Measurements from ENCODE around the gene ABTB2. TPM values are rescaled to one million over a fixed set of nuclear protein-coding genes. Genes with fewer than 3 reads are reported as not detected.

The ABTB2 gene
- total RNA-seq, 1 experiment from 2014 or later: not detected

DNA sequence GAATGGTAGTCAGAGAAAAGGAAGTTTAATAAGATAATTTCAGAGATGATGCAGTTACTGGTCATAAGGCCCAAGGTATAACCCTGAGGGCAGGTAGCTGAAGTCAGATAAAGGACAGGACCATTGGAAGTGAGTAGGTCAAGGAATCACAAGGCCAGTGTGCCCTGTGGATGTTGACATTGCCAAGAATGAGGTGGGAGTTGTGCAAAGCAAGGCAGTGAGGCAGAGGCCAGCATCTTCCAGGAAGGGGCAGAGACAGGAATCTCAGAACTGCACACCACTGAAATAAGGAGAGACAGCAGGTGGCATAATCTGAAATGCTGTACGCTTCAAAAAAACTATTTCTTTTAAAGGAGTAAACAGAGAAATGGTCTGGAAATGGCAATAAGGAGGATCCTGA lies 61.4 kb downstream of the ABTB2 start:
- no peak overlapping the region for H3K4me3 ChIP-seq (ENCODE audit: low read length)
- H4K20me1 ChIP-seq (ENCODE audit: insufficient read depth, low read depth, low read length): no peaks in the 10 kb centered on the region
- no peak overlapping the region for H3K4me2 ChIP-seq (ENCODE audit: low read depth, low read length, poor library complexity, severe bottlenecking)
- H3K9ac ChIP-seq (ENCODE audit: low read length): no peak overlapping the region
- H3K27me3 ChIP-seq (ENCODE audit: low read length): no peaks in the 10 kb centered on the region
- no peaks in the 10 kb centered on the region for H3K9me2 ChIP-seq (replicated peaks; ENCODE audit: insufficient read depth, low read length)
- no peaks in the 10 kb centered on the region for H3K4me1 ChIP-seq (ENCODE audit: low read length)
- H2AFZ ChIP-seq (ENCODE audit: low read length): no peak overlapping the region
- H3K79me2 ChIP-seq (ENCODE audit: low read length): no peaks in the 10 kb centered on the region
- H3K9me3 ChIP-seq (ENCODE audit: low read length): no peaks in the 10 kb centered on the region
- no peak for DNase-seq
- H3K27ac ChIP-seq (ENCODE audit: low read length): no peak overlapping the region
- H3K36me3 ChIP-seq (ENCODE audit: insufficient read depth, low read length): no peaks in the 10 kb centered on the region

DNA sequence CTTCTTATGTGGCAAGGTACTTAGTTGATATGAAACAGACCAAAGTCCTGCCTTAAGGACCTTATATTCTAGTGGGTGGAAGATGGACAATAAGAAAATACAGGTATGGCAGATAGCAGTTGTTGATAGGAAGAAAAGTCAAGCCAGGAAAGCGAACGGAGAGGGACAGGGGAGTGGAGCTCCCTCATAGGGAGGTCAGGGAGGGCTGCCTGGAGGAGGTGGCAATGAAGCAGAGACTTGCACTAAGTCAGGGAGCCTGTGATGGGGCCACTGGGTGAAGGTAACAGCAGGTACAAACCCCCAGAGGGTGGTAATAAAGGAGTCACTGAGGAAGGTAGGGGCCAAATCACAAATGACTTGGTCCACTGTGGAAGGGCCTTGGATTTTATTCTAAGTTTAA lies 65.3 kb downstream of the ABTB2 start:
- Histone ChIP-seq H3K27me3 (ENCODE audit: low read length) (no peaks in the 10 kb centered on the region), H3K36me3 (ENCODE audit: insufficient read depth, low read length) (no peaks in the 10 kb centered on the region), H3K79me2 (ENCODE audit: low read length) (no peaks in the 10 kb centered on the region), H3K9ac (ENCODE audit: low read length) (no peak overlapping the region), H3K4me1 (ENCODE audit: low read length) (no peaks in the 10 kb centered on the region), H4K20me1 (ENCODE audit: insufficient read depth, low read depth, low read length) (no peaks in the 10 kb centered on the region), H3K9me3 (ENCODE audit: low read length) (no peaks in the 10 kb centered on the region), H3K4me3 (ENCODE audit: low read length) (no peak overlapping the region), H3K27ac (ENCODE audit: low read length) (no peak overlapping the region), H3K4me2 (ENCODE audit: low read depth, low read length, poor library complexity, severe bottlenecking) (no peak overlapping the region), H2AFZ (ENCODE audit: low read length) (no peak overlapping the region), H3K9me2 (replicated peaks; ENCODE audit: insufficient read depth, low read length) (no peaks in the 10 kb centered on the region)
- DNase-seq: no peak

DNA sequence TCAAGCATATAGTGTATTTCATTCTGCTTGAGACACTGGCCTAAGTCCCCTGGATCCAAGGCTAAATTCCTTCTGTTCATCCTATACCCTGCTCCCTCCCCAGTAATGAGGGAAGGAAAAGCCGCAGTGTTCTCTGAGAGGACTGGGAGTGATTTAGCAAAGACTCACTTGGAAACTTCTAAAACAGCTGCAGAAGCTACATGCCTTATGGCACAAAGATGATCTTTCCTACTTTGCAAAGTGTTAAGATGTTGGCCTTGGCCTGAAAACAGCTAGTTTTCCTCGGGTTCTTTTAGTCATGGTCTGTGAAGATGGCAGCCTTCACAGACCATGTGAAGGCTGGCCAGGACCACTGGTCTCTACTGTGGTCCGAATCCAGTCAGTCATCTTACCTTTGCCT lies 65.7 kb downstream of the ABTB2 start:
- H3K4me2 ChIP-seq (ENCODE audit: low read depth, low read length, poor library complexity, severe bottlenecking): no peak overlapping the region
- H4K20me1 ChIP-seq (ENCODE audit: insufficient read depth, low read depth, low read length): no peaks in the 10 kb centered on the region
- H3K36me3 ChIP-seq (ENCODE audit: insufficient read depth, low read length): no peaks in the 10 kb centered on the region
- H3K9ac ChIP-seq (ENCODE audit: low read length): no peak overlapping the region
- no peaks in the 10 kb centered on the region for H3K9me2 ChIP-seq (replicated peaks; ENCODE audit: insufficient read depth, low read length)
- no peaks in the 10 kb centered on the region for H3K27me3 ChIP-seq (ENCODE audit: low read length)
- no peak overlapping the region for H2AFZ ChIP-seq (ENCODE audit: low read length)
- H3K4me3 ChIP-seq (ENCODE audit: low read length): no peak overlapping the region
- no peaks in the 10 kb centered on the region for H3K4me1 ChIP-seq (ENCODE audit: low read length)
- H3K79me2 ChIP-seq (ENCODE audit: low read length): no peaks in the 10 kb centered on the region
- DNase-seq: no peak
- H3K27ac ChIP-seq (ENCODE audit: low read length): no peak overlapping the region
- H3K9me3 ChIP-seq (ENCODE audit: low read length): no peaks in the 10 kb centered on the region

DNA sequence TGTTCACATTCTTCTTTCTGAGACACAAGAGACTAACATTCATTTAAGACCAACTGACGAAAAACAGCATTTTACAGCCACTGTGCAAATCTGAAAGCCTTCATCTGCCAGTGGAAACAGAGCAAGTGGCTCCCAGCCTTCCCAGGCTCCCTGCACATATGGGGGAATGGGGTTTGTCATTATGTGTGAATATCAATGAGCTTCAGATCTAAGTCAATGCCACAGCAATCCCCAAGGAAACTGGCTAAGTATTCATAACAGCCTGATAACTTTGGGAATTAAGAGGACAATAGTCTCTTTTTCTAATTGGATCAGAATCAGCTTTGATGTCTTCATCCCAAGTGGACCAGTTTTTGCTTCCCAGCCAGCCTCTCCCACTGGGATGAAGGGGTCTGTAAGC lies 66.9 kb downstream of the ABTB2 start:
- Histone ChIP-seq H3K4me3 (ENCODE audit: low read length) (no peak overlapping the region), H3K9me2 (replicated peaks; ENCODE audit: insufficient read depth, low read length) (no peaks in the 10 kb centered on the region), H3K4me2 (ENCODE audit: low read depth, low read length, poor library complexity, severe bottlenecking) (no peak overlapping the region), H3K79me2 (ENCODE audit: low read length) (no peaks in the 10 kb centered on the region), H3K4me1 (ENCODE audit: low read length) (no peaks in the 10 kb centered on the region), H3K27ac (ENCODE audit: low read length) (no peak overlapping the region), H3K36me3 (ENCODE audit: insufficient read depth, low read length) (no peaks in the 10 kb centered on the region), H3K9me3 (ENCODE audit: low read length) (no peaks in the 10 kb centered on the region), H3K27me3 (ENCODE audit: low read length) (no peaks in the 10 kb centered on the region), H4K20me1 (ENCODE audit: insufficient read depth, low read depth, low read length) (no peaks in the 10 kb centered on the region), H3K9ac (ENCODE audit: low read length) (no peak overlapping the region), H2AFZ (ENCODE audit: low read length) (no peak overlapping the region)
- DNase-seq: no peak

DNA sequence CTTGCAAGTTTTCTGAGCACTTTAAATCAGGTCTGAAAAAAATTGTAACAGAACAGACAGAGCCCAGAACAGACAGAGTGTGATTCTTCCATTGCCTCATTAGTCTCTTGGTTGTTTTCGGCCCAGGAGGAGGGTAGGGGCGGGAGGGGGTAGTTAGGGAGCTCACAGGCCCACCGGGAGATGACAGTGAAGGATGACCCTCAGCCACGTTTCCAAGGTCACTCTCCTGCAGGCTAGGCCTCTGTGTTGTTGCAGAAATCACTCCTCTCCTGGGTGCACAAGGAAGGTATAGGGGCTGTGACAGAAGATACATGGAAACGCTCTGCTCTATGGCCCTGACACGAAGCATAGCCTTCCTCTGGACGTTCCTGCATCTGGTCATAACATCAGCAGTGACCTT lies 69.3 kb downstream of the ABTB2 start:
- Histone ChIP-seq H3K4me3 (ENCODE audit: low read length) (no peak overlapping the region), H3K4me2 (ENCODE audit: low read depth, low read length, poor library complexity, severe bottlenecking) (no peak overlapping the region), H3K9ac (ENCODE audit: low read length) (no peak overlapping the region), H3K27me3 (ENCODE audit: low read length) (no peaks in the 10 kb centered on the region), H3K36me3 (ENCODE audit: insufficient read depth, low read length) (no peaks in the 10 kb centered on the region), H3K27ac (ENCODE audit: low read length) (no peak overlapping the region), H3K9me3 (ENCODE audit: low read length) (no peaks in the 10 kb centered on the region), H3K9me2 (replicated peaks; ENCODE audit: insufficient read depth, low read length) (no peaks in the 10 kb centered on the region), H3K79me2 (ENCODE audit: low read length) (no peaks in the 10 kb centered on the region), H4K20me1 (ENCODE audit: insufficient read depth, low read depth, low read length) (no peaks in the 10 kb centered on the region), H3K4me1 (ENCODE audit: low read length) (no peaks in the 10 kb centered on the region), H2AFZ (ENCODE audit: low read length) (no peak overlapping the region)
- no peak for DNase-seq

DNA sequence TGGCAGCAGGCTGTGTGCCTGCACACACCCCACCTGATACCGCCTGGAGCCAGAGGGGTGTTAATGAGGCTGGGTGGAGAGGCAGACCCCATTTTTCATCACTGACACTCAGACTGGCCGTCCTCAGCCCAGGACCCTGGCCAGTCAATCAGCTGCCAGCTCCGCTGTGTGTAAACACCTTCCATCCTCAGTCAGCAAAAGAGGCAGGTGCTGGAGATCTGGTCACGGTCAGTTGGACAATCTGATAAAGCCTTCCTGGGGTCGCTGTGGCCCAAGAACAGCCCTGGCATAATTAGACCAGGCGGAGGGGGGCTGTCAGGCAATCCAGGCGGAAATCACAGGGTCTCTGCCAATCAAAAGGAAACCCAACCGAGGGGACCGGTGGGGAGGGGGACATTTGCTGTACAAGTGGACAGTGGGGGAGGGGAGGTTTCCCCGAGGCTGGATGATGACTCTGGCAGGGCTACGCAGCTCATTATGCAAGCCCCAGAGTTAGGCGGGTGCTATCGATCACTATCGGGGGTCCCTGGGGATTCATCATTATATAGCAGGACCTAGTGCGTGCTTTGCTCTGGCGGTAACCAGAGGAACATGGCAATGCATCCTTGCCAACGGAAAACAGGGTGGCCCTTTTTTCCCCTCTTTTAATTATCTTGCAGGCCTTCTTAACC lies 72.9 kb downstream of the ABTB2 start:
- Histone ChIP-seq H3K79me2 (ENCODE audit: low read length) (no peaks in the 10 kb centered on the region), H3K4me3 (ENCODE audit: low read length) (no peak overlapping the region), H3K9ac (ENCODE audit: low read length) (no peak overlapping the region), H3K36me3 (ENCODE audit: insufficient read depth, low read length) (no peaks in the 10 kb centered on the region), H2AFZ (ENCODE audit: low read length) (no peak overlapping the region), H3K9me2 (replicated peaks; ENCODE audit: insufficient read depth, low read length) (no peaks in the 10 kb centered on the region), H3K27me3 (ENCODE audit: low read length) (no peaks in the 10 kb centered on the region), H3K9me3 (ENCODE audit: low read length) (no peaks in the 10 kb centered on the region), H4K20me1 (ENCODE audit: insufficient read depth, low read depth, low read length) (no peaks in the 10 kb centered on the region), H3K27ac (ENCODE audit: low read length) (no peak overlapping the region), H3K4me1 (ENCODE audit: low read length) (no peaks in the 10 kb centered on the region), H3K4me2 (ENCODE audit: low read depth, low read length, poor library complexity, severe bottlenecking) (no peak overlapping the region)
- no peak for DNase-seq

DNA sequence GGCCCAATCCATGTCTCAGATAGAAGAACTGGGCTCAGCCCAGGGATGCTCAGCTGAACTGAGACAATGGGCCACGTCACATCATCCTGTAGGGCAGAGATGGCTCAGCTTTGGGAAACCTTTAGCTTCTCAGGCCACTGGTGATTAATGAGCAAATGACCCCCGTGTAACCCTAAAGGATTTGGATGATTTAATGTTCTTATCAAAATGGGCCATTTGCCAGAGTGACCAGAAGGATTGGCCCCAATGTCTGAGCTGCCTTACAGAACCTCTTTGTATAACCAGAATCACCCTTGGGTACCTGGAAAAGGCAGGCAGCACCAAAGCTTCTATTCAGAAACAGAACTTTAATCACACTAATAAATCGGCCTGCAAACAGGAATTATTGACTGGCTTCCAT lies 73.7 kb downstream of the ABTB2 start:
- H3K4me3 ChIP-seq (ENCODE audit: low read length): no peak overlapping the region
- no peak overlapping the region for H2AFZ ChIP-seq (ENCODE audit: low read length)
- H3K36me3 ChIP-seq (ENCODE audit: insufficient read depth, low read length): no peaks in the 10 kb centered on the region
- DNase-seq: no peak
- no peaks in the 10 kb centered on the region for H3K79me2 ChIP-seq (ENCODE audit: low read length)
- no peaks in the 10 kb centered on the region for H3K4me1 ChIP-seq (ENCODE audit: low read length)
- no peaks in the 10 kb centered on the region for H3K9me2 ChIP-seq (replicated peaks; ENCODE audit: insufficient read depth, low read length)
- no peaks in the 10 kb centered on the region for H4K20me1 ChIP-seq (ENCODE audit: insufficient read depth, low read depth, low read length)
- no peaks in the 10 kb centered on the region for H3K9me3 ChIP-seq (ENCODE audit: low read length)
- no peak overlapping the region for H3K4me2 ChIP-seq (ENCODE audit: low read depth, low read length, poor library complexity, severe bottlenecking)
- H3K27ac ChIP-seq (ENCODE audit: low read length): no peak overlapping the region
- H3K27me3 ChIP-seq (ENCODE audit: low read length): no peaks in the 10 kb centered on the region
- H3K9ac ChIP-seq (ENCODE audit: low read length): no peak overlapping the region

DNA sequence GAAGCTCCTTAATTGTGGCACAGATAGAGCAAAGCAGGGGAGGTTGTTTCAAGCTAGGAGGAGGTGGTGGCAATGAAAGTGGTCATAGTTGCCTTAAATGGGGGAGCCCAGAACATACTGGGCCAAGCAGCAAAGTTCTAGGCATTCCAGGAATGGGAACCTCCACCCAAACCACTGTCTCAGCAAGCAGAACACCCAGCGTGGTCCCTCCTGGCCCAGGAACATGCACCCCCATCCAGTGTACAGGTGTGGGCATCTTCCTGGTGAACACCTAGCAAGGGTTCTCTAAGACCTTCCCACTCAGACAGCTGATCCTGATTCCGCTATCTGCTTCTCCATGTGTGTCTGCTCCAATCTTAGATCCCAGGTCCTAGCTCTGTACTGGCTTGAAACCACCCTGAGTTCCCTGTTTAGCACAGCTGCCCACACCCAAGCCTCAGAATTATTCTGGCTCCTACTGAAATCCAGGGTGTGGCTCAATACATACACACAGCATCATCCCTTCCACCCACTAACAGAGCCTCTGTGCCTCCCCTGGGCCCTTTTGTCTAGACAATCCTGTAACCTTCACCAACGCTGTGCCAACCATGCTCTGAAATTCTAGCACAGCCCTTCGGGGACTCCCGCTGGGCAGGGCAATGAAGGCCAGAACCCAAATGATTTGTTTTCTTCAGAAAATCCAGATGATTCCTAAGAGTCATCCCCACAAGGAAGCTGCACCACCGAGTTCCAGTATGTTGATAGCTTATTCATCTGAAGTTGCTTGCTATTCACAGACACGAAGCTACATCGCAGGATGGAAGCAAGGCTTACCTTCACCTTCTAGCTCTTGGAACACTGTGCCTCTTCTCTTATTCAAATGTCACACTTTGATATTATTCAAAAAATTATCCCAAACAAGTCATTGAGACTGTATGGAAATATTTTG lies 76.6 kb downstream of the ABTB2 start:
- Histone ChIP-seq H4K20me1 (ENCODE audit: insufficient read depth, low read depth, low read length) (no peaks in the 10 kb centered on the region), H2AFZ (ENCODE audit: low read length) (no peak overlapping the region), H3K79me2 (ENCODE audit: low read length) (no peaks in the 10 kb centered on the region), H3K4me1 (ENCODE audit: low read length) (no peaks in the 10 kb centered on the region), H3K36me3 (ENCODE audit: insufficient read depth, low read length) (no peaks in the 10 kb centered on the region), H3K4me3 (ENCODE audit: low read length) (no peak overlapping the region), H3K9ac (ENCODE audit: low read length) (no peak overlapping the region), H3K9me2 (replicated peaks; ENCODE audit: insufficient read depth, low read length) (no peaks in the 10 kb centered on the region), H3K9me3 (ENCODE audit: low read length) (no peaks in the 10 kb centered on the region), H3K27ac (ENCODE audit: low read length) (no peak overlapping the region), H3K4me2 (ENCODE audit: low read depth, low read length, poor library complexity, severe bottlenecking) (no peak overlapping the region), H3K27me3 (ENCODE audit: low read length) (no peaks in the 10 kb centered on the region)
- no peak for DNase-seq
